B cell (primary cell): ENCODE measurements around the gene COBL. TPM values are rescaled to one million over a fixed set of nuclear protein-coding genes. Genes with fewer than 3 reads are reported as not detected.

Source experiments
- ATAC-seq: fragments of 200-7000 bp; cut with Tn5 transposase; one replicate; pipeline ENCODE4 v1.10.0; 2021; ENCODE audit warnings: low read depth, mild to moderate bottlenecking, moderate number of reproducible peaks, moderate library complexity
- CTCF ChIA-PET: fragments of 350-600 bp; sonication (Branson Sonifier 250); formaldehyde crosslinking; loops from one replicate; lab custom pipeline; 2021; ENCODE audit warnings: antibody characterized with exemption, inconsistent platforms; lab: Charles Lee
- POLR2A ChIA-PET: fragments of 350-600 bp; sonication (Branson Sonifier 250); formaldehyde crosslinking; loops from one replicate; lab custom pipeline; 2021; ENCODE audit warnings: antibody characterized with exemption; lab: Charles Lee
- DNase-seq: peaks from one replicate; pipeline ENCODE4 v3.0.0; 2013
- H2AFZ ChIP-seq: 2 replicates; pipeline ENCODE4 v1.6.1; 2012; ENCODE audit warnings: mild to moderate bottlenecking, low read depth, low read length; ENCODE audit not compliant: insufficient read depth, poor library complexity, severe bottlenecking
- H3K27ac ChIP-seq, 2 donors: 1 replicate in 1 of 2; 2 replicates in 1 of 2; pipeline ENCODE4 v1.5.1; 2012 to 2013; ENCODE audit warnings: low read length in 2 of 2, mild to moderate bottlenecking in 2 of 2, moderate library complexity in 1 of 2
- H3K27me3 ChIP-seq, 4 experiments: fragments of 200-600 bp in 1 of 4; sonication (generic) in 1 of 4; replicated peaks in 1 of 4; 1 replicate in 2 of 4; 2 replicates in 2 of 4; pipeline versions ENCODE4 v1.6.1 to v1.7.0; 2013 to 2016; ENCODE audit warnings: low read length in 3 of 4, mild to moderate bottlenecking in 2 of 4, mixed read lengths in 1 of 4, moderate library complexity in 1 of 4; ENCODE audit not compliant: insufficient read depth in 4 of 4, control insufficient read depth in 3 of 4; ENCODE audit errors: control extremely low read depth in 1 of 4
- H3K36me3 ChIP-seq, 2 experiments: replicated peaks in 1 of 2; 1 replicate in 1 of 2; 2 replicates in 1 of 2; pipeline versions ENCODE4 v1.6.1 to v1.7.1; 2013; ENCODE audit warnings: low read length in 1 of 2; ENCODE audit not compliant: insufficient read depth in 2 of 2, control insufficient read depth in 1 of 2; ENCODE audit errors: control extremely low read depth in 1 of 2, extremely low read depth in 1 of 2
- H3K4me1 ChIP-seq, 2 donors: fragments of 200-600 bp in 1 of 2; sonication (generic) in 1 of 2; 1 replicate in 1 of 2; 2 replicates in 1 of 2; pipeline versions ENCODE4 v1.5.1 to v1.6.1; 2013 to 2017; ENCODE audit warnings: low read length in 2 of 2; ENCODE audit not compliant: control insufficient read depth in 2 of 2, insufficient read depth in 2 of 2
- H3K4me2 ChIP-seq: replicated peaks from 2 replicates; pipeline ENCODE3; 2012; ENCODE audit warnings: mild to moderate bottlenecking, low read depth, low read length; ENCODE audit not compliant: poor library complexity, severe bottlenecking
- H3K4me3 ChIP-seq, 5 experiments: fragments of 200-600 bp in 1 of 5; sonication (generic) in 1 of 5; 1 replicate in 3 of 5; 2 replicates in 2 of 5; pipeline versions ENCODE4 v1.5.1 to v1.7.0; 2011 to 2016; ENCODE audit warnings: low read length in 4 of 5, mild to moderate bottlenecking in 4 of 5, low read depth in 2 of 5, control low read depth in 1 of 5, moderate library complexity in 1 of 5; ENCODE audit not compliant: insufficient read depth in 1 of 5; ENCODE audit errors: control extremely low read depth in 1 of 5, extremely low read depth in 1 of 5
- H3K79me2 ChIP-seq: fragments of 200-600 bp; sonication (generic); one replicate; pipeline ENCODE4 v1.6.0; 2016; ENCODE audit warnings: low read length; ENCODE audit not compliant: control insufficient read depth, insufficient read depth
- H3K9ac ChIP-seq: fragments of 200-600 bp; sonication (generic); 2 replicates; pipeline ENCODE4 v1.6.1; 2017; ENCODE audit warnings: mild to moderate bottlenecking, low read length, moderate library complexity
- H3K9me3 ChIP-seq, 3 donors: one replicate each; pipeline versions ENCODE4 v1.6.1 to v1.7.1; 2013; ENCODE audit warnings: low read length in 2 of 3; ENCODE audit not compliant: control insufficient read depth in 2 of 3, insufficient read depth in 1 of 3; ENCODE audit errors: control extremely low read depth in 1 of 3
- H4K20me1 ChIP-seq: 2 replicates; pipeline ENCODE4 v1.6.0; 2012; ENCODE audit warnings: mild to moderate bottlenecking, low read length; ENCODE audit not compliant: insufficient read depth, control insufficient read depth, poor library complexity, severe bottlenecking
- H3K27ac Mint-ChIP-seq: one replicate; pipeline ENCODE4 v1.8.0; 2021; ENCODE audit warnings: mixed read lengths
- H3K27me3 Mint-ChIP-seq: one replicate; pipeline ENCODE4 v1.8.0; 2021; ENCODE audit warnings: mixed read lengths
- H3K4me1 Mint-ChIP-seq: one replicate; pipeline ENCODE4 v1.8.0; 2021; ENCODE audit warnings: mixed read lengths
- H3K4me3 Mint-ChIP-seq: one replicate; pipeline ENCODE4 v1.8.0; 2021; ENCODE audit warnings: mixed read lengths
- H3K9me3 Mint-ChIP-seq: one replicate; pipeline ENCODE4 v1.8.0; 2022; ENCODE audit warnings: mixed read lengths; ENCODE audit not compliant: insufficient read depth
- EZH2 ChIP-seq: IDR thresholded peaks from 2 replicates; pipeline ENCODE4 v1.6.1; 2012; ENCODE audit warnings: borderline replicate concordance, low read depth, mild to moderate bottlenecking, moderate library complexity, low read length; ENCODE audit not compliant: insufficient read depth, poor library complexity, severe bottlenecking
- WGBS: methylation state at CpG from one replicate; pipeline ENCODE4 v1.1.5; 2013; ENCODE audit warnings: missing lambda C conversion rate; ENCODE audit not compliant: insufficient coverage; 5-methylcytosine and 5-hydroxymethylcytosine counted together
- intact Hi-C: fragments of 100-400 bp; cut with micrococcal nuclease; formaldehyde crosslinking; loops from one replicate; pipeline ENCODE4 v1.10.0; 2022
- polyA plus RNA-seq: library from polyadenylated mRNA; depleted of rRNA; stranded (reverse); fragments of >200 nt; gene quantifications from 2 replicates; pipeline ENCODE4 v1.2.3, GENCODE V29; 2012
- total RNA-seq, 2 donors: library from RNA; stranded (reverse); fragments of 120-200 nt in 1 of 2; gene quantifications; 1 replicate in 1 of 2; 2 replicates in 1 of 2; pipeline versions ENCODE4 v1.2.3 to v1.2.4, GENCODE V29; 2013 to 2022
- TF ChIP-seq, protein P1 (sequence below): fragments of 200-600 bp; IDR thresholded peaks from one replicate; pipeline ENCODE4 v1.8.0; 2022; ENCODE audit warnings: antibody characterized with exemption, mild to moderate bottlenecking

COBL gene
- total and polyA plus RNA-seq, 2 donors (not counting 1 experiment from before 2014, with no cell fraction given), result not detected

DNA sequence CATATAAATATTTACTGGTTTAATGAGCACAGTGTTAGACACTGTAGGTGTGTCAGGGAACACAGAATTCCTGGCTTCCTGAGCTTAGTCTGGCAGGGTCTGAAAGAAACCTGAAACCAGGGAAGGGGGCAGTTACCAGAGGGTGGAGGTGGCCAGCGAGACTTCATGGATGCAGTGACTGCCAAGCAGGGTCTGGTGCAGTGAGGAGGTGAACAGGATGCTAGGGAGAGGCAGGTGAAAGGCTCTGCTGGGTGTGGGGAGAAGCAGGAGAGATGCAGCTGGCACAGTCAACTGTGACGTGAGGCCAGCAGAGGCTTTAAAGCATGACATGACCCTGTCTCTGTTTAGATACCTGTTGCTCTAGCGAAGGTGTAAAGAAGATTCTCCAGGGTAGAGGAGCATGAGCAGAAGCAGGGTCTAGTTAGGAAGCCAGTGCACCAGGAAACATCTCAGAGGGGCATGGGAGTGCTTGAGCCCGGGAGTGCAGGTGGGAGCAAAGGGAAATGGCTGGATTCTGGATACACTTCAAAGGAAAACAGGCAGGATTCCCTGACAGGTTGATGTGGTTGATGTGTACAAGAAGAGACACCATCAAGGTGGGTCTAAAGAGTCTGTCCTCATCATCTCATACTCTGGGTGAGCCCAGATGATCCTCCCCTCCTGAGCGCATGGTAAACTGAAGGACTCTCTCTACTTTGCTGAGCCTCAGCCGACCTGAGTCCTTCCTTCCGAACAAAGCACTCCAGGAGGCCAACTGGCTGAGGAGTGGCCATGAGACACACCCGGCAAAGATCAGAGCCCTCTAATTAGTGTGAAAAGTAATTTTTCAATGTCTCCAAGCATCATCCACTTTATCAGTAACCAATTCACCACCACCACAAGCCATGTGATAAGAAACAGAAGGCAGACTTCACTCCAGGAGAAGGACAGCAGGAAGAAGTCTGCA, 186.8 kb downstream of the COBL start:
- H3K27me3 ChIP-seq, result no peaks in the 10 kb centered on the region
- Mint-ChIP-seq H3K4me3 (no peak overlapping the region), H3K27ac (no peak overlapping the region), H3K27me3 (no peaks in the 10 kb centered on the region), H3K4me1 (no peaks in the 10 kb centered on the region), H3K9me3 (no peaks in the 10 kb centered on the region)
- no peaks in the 10 kb centered on the region for H3K36me3 ChIP-seq
- H3K4me2 ChIP-seq, result no peak overlapping the region
- no peaks in the 10 kb centered on the region for H3K9me3 ChIP-seq
- WGBS, result 91% methylated on average over 6 of the region's 8 CpGs
- H3K27ac ChIP-seq, result no peak overlapping the region
- CTCF ChIA-PET, result no interaction called here
- no peak for DNase-seq
- no peak overlapping the region for H3K4me3 ChIP-seq
- H3K79me2 ChIP-seq, result no peaks in the 10 kb centered on the region
- ATAC-seq, result no peak
- intact Hi-C loops, result no loop called here
- TF ChIP-seq, protein P1, sequence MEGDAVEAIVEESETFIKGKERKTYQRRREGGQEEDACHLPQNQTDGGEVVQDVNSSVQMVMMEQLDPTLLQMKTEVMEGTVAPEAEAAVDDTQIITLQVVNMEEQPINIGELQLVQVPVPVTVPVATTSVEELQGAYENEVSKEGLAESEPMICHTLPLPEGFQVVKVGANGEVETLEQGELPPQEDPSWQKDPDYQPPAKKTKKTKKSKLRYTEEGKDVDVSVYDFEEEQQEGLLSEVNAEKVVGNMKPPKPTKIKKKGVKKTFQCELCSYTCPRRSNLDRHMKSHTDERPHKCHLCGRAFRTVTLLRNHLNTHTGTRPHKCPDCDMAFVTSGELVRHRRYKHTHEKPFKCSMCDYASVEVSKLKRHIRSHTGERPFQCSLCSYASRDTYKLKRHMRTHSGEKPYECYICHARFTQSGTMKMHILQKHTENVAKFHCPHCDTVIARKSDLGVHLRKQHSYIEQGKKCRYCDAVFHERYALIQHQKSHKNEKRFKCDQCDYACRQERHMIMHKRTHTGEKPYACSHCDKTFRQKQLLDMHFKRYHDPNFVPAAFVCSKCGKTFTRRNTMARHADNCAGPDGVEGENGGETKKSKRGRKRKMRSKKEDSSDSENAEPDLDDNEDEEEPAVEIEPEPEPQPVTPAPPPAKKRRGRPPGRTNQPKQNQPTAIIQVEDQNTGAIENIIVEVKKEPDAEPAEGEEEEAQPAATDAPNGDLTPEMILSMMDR, result no peak
- TF ChIP-seq EZH2, result no peak
- no peak overlapping the region for H2AFZ ChIP-seq
- H4K20me1 ChIP-seq, result no peaks in the 10 kb centered on the region
- no peak overlapping the region for H3K9ac ChIP-seq
- POLR2A ChIA-PET, result no interaction called here
- H3K4me1 ChIP-seq, result no peaks in the 10 kb centered on the region
